A673 (cell line): ENCODE measurements around the gene SPIRE2.

ENCODE experiments used
- CTCF ChIP-seq: fragments of 300-800, 200-600 bp; sonication (generic); conservative IDR thresholded peaks from 2 replicates; pipeline ENCODE4 v1.5.1; 2017; ENCODE audit warnings: low read depth, mild to moderate bottlenecking, antibody characterized with exemption, low read length, moderate library complexity, mixed read lengths
- EZH2 ChIP-seq: fragments of 200-600 bp; sonication (generic); IDR thresholded peaks from 2 replicates; pipeline ENCODE4 v1.6.1; 2017; ENCODE audit warnings: borderline replicate concordance, low read depth, mild to moderate bottlenecking, mixed read lengths, antibody characterized with exemption, low read length; ENCODE audit not compliant: poor library complexity, severe bottlenecking

- TF ChIP-seq CTCF (no peak), EZH2 (no peak)
These were observed 42.2 kb downstream of the SPIRE2 start for GRCh38 chr16:89870440-89870839.
